HG02571 (cell line): ENCODE results near the gene ATP13A2.

ENCODE experiments used
- ATAC-seq: cut with Tn5 transposase; IDR thresholded peaks from one replicate; pipeline ENCODE4 v1.9.1; 2021; ENCODE audit warnings: mild to moderate bottlenecking, moderate library complexity; ENCODE audit not compliant: unreplicated experiment

The ATP13A2 gene

DNA sequence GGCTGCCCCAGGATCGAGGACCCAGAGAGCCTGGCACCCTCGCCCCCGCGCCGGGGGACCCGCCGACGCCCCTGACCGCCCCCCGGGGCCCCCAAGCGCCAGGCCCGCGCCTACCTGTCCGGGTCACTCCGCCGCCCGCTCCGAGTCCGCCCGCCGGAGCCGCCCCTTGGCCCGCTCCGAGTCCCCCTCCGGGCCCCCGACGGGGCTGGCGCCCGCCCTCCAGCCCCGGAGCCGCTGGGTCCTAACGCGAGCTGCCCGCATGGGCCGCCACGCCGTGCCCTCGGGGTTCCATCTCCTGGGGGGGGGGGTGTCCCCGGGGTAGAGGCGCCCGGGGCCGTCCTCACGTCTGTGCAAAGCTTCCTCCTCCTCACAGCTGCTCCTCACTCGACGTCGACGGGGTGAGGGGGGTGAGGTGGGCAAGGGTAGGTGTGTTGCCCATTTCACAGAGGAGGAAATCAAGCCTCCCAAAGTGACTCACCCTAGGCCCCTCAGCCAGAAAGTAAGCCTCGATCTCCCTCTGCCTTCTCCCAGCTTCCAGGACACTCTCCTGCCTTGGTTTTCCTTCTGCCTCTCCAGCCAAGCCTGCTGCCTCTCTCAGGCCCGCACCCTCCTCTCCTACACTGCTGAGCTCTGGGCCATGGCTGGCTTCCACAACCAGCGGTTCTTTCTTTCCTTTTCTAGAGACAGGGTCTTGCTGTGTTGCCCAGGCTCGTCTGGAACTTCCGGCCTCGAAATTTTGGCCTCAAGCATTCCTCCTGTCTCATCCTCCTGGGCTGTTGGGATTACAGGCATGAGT is 31.1 kb downstream of the ATP13A2 start, which contains the start of gene MFAP2:
TSS of gene MFAP2 (minus strand) at position 148 of the 796 bp plus-strand sequence. CDS start 2,347 bp downstream, outside the sequence.
- ATAC-seq: no peak

DNA sequence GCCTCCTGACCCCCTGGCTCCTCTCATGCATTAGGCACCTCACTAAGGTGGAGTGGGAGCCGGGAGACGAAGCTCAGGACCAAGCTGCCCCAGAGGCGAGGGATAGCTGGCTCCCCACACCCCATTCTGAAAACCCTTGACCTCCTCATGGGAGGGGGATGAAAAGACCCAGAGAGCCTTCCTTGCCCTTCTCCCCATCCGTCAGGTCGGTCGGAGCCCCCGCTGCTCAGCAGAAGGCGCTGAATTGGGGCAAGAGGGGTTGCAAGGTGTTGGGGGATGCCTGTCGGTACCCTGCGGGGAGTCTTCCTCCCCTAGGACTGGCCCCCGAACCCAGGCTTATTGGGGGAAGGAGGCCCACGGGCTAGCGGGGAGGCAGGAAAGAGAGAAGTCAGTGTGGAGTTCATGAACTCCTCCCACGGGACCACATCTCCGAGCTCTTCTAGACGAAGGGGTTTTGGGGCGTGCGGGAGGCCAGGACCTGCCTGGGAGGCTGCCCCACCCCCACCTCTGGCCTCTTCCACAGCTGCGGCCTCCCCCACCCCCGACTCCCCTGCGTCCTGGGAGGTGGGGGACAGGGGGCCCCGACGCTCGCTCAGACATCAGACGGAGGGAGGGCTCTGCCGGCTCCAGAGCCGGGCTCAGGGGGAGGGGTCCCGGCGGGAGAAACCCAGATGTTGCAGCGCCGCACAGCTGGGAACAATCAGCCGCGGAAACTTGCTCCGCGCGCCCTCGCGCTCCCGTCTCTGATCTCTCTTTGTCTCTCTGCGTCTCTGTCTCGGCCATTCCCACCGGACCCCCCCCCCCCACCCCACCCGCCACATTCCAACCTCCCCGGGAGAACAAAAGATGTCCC is 32.0 kb downstream of the ATP13A2 start:
- no peak for ATAC-seq

DNA sequence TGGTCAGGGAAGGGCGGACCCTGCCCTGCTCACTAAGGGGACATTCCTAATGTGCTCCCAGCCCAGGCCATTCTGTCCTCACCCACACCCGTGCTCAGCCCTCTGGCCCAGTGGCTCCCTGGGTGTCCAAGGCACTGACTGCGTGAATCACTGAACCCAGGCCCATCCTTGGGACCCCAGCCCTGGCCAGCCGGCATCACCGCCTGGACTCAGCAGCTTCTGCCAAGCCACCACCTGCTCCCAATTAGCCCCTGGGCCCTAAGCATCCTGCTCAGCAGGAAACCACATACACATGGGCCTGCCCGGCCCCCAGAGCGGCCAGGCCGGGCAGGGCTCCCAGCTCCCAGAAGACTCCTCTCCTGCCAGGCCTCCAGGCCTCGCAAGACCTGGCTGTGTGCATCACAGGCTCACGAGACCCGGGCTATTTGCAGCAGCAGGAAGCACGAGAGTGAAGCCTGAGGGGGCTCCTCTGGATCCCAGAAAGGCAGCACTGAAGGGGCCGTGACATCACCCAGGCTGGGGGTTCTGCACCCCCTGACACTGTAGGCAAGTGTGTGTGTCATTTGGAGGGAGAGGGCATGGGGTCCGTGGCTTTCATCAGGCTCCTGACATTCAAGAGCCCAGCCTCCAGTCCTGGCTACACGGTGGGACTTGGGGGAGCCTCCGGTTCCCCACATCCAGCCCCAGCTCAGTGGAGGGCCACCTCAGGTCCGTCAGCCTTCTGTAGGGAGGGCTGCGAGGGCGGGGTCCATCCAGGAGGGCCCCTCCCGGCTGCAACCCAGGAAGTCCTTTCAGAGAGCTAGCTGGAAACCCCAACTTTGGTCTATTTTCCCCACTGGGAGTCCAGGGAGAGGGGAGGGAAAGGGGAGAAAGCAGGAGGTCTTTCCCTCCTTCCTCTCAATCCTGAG is 32.9 kb downstream of the ATP13A2 start:
- no peak for ATAC-seq

DNA sequence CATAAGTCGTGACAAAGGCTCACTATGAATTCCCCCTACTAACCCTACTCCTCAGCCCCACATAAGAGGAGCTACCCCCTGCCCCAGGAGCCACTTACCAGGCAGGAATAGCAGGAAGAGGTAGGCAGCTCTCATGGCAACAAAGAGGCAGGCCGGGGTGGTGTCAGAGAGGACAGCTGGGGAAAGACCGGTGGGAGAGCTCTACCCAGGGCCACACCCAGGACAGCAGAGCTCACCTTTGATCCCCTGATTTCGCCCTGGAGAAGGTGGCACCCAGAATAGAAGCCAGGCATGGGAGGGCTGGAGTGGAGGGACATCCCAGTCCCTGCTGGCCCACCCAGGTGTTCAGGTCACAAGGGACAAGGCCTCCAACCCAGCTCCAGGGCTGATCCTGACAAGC is 33.6 kb downstream of the ATP13A2 start:
- no peak for ATAC-seq

DNA sequence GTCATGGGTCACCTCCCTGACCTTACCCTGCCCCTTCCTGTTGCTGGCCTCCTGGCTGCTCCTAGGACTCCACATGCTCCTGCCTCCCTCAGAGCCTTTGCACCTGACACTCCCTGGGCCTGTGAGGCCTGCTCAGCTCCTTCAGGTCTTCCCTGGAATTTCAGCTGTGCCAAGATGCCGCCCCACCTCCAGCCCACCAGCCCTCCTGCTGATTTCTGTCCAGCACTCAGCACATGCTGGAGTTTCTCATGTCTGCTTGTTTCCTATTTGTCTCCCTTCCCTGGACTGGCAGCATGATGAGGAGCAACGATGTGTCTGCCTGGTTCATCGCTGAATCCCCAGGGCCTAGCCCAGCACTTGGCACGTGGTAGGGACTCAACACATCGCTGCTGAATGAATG is 34.4 kb downstream of the ATP13A2 start:
- ATAC-seq: no peak

DNA sequence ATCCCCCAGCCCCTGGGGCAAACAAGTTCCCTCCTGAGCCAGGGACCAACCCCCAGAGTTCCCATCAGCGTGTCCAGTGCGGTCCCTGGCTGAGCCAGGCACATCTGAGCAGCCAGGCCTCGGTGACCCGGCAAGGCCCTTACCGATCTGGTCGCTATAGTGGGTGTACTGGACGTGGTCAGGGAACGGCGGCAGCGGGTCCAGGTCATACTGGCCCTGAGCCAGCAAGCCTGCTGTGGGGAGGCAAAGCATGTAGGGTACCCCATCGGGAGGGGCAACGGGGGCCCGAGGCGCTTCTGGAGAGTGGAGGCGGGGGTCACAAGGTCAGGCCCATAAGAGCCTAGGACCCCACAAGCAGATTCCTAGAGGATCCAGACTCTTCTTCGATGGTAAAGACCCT is 34.8 kb downstream of the ATP13A2 start:
- no peak for ATAC-seq

DNA sequence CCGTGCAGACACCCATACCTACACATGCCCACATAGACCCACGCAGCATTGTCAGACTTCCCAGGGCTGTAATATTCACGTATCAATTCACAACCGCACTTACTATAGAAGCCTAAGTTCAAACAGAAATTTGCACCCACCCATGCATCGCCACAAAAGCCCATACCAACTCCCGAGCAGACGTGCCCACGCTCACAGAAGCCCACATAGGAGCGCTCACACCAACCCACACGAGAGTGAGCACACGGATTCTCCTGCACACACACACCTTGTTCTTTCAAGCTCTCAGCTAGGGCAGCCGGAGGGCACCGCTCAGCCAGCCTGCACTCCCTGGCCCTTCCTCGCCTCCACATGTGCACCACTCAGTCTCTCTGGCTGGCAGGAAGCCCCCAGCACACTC is 35.9 kb downstream of the ATP13A2 start:
- ATAC-seq: no peak

DNA sequence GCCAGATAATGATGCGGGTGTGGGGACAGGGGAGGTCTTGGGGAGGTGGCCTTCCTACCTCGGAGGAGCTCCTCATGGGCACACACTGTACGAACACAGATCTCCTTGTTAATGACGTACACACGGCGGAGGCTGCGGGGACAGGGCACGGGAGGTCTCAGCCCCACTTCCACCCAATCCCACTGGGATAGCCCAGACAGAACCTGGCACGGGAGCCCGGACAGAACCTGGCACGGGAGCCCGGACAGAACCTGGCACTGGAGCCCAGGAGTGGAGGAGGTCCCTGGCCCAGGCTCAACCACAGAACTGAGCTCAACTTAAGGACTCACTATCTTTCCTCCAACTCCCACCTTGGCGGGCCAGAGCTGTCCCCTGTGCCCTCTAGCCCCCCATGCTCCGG is 36.5 kb downstream of the ATP13A2 start:
- no peak for ATAC-seq

DNA sequence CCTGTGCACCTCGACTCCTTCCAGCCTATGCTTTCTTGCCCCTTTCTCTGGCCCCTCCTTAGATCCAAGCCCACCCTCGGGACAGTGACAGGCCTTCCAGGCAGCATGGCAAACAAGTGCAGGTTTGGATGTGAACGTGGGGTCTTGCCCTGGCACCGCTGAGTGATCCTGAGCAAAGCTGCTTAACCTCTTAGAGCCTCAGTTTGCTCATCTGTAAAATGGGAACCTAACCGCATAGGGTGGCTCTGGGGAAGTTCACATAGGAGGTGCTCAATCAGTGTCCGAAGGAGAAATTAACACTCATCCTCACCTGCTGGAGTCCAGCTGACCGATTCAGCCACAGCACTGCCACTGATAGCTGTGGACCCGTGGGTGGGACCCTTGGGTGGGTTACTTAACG is 38.5 kb downstream of the ATP13A2 start:
- no peak for ATAC-seq

DNA sequence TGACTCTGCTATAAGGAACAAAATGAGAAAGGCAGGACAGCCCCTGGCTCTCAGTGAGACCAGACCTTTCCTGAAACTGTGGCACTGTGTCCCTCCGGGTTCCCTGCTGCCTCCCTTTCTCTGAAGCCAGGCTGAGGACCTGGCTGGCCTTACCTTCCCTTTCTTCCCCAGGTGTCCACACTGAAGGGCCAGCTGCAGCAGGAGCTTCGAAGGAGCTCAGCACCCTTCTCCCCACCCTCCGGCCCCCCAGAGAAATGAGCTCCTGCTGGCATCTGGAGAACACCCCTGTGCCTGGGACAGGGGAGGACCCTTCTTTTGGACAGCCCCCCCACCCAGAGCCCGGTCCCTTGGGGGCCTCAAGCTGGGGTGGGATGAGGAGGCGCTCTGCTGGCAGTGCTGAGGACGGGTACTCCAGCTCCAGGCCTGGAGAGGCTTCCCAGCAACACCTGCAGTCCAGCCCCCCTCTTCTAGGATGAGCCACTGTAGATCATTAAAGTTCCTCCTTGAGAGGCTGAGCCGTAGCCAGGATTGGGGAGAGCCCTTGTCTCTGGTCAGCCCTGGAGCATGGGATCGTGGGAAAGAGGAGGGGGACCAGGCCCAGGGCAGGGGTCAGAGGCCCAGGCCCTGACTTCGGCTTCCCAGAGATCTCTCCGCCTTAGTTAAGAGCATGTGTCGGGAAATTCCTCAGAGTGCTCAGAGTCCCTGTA is 39.4 kb downstream of the ATP13A2 start:
- no peak for ATAC-seq

DNA sequence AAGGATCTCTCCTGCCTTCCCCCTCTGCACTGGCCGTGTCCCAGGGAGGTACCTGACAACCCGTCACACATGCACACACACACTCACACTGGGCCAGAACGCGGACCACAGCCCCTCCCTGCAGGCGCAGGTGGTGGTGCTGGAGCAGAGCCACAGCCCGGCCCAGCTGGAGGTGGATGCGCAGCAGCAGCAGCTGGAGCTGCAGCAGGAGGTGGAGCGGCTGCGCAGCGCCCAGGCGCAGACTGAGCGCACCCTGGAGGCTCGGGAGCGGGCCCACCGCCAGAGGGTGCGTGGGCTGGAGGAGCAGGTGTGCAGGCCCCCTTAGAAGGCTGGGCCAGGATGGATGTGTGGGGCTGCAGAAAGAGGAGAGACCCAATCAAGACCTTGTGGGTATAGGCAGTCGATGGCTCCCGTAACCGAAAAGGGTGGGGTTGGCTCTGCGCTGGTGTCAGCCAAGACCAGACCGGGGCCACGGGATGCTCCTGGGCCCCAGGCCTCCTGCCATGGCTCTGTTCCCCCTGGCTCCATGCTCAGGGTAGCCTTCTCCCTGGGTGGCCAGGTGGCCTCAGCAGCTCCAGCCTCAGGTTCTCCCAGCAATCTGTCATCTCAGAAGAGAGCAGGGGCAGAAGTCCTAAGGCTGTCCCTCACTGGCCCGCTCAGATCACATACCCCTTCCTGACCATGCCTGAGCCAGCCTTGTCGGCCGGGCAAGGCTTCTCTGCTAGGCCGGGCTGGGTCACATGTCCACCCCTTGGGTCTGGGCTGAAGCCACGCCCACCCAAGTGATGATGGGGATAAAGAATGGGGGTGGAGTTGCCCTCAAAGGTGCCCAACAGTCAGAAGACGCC is 40.2 kb downstream of the ATP13A2 start:
- no peak for ATAC-seq

DNA sequence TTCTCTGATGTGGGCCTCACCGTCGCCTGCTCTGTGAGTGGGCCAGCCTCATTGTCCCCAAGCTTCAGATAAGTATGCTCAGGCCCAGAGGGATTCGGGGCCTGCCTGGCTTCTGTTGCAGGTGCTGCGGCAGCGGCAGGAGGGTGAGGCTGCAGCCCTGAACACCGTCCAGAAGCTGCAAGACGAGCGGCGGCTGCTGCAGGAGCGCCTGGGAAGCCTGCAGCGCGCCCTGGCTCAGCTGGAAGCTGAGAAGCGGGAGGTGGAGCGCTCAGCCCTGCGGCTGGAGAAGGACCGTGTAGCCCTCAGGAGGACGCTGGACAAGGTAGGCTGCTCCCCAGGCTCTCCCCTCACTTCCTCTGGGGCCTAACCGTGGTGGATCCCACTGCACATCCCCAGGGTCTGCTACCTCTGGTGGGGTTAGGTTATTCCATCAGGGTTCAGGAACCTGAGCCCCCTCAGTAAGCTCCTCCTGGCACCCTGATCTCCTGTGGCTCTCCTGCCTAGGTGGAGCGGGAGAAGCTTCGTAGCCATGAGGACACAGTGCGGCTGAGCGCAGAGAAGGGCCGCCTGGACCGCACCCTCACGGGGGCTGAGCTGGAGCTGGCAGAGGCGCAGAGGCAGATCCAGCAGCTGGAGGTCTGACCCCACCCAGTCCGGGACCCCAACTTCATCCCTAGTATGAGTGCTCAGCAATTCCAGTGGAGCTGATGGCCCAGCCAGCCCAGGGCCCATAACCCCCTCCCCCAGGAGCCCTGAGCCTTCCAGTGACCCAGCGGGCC is 41.4 kb downstream of the ATP13A2 start:
- ATAC-seq: no peak

DNA sequence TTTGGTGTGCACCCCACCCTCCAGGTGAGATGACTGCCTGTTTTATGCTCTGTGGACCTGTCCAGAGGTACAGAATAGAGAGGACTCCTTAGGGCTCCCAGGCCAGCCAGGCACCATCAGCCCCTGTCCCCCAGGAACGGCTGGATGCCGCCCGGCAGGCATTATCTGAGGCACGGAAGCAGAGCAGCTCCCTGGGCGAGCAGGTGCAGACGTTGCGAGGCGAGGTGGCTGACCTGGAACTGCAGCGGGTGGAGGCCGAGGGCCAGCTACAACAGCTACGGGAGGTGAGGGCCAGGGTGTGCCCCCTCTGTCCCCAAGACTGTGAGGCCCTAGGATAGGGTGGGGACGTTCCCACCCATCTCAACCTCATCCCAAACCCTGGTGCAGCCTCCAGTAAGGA is 42.1 kb downstream of the ATP13A2 start:
- no peak for ATAC-seq

DNA sequence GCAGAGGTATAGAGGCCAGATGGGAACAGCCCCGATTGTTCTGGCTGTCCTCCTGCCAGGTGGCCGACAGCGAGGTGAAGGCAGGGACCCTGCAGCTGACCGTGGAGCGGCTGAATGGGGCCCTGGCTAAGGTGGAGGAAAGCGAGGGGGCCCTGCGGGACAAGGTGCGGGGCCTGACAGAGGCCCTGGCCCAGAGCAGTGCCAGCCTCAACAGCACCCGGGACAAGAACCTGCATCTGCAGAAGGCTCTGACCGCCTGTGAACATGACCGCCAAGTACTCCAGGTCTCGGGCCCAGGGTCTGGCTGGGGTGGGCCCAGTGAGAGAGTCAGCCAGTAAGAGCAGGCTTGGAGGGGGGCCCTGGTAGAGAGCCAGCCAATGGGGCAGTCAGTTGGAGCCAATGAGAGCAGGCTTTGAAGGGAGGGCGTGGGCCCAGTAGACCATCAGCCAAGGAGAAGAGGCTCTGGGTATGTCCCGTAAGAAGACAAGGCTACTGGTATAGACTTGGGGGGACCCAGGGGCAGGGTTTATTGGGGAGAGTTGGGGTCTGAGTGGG is 42.6 kb downstream of the ATP13A2 start:
- no peak for ATAC-seq

DNA sequence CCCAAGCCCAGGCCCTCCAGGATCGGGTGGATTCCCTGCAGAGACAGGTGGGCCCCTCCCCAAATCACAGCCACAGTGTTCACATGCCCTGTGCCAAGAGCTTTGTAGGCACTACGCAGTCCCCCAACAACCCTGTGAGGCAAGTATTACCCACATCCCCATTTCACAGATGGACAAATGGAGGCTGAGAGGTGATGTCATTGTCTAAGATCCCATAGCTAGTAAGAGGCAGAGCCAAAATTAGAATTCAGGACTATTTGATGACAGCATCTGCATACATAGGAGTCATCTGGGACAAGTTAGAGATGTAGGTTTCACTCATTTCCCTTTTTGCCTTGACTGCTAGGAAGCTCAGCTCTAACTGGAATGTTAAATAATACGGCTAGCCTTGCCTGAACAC is 43.4 kb downstream of the ATP13A2 start:
- ATAC-seq: no peak

DNA sequence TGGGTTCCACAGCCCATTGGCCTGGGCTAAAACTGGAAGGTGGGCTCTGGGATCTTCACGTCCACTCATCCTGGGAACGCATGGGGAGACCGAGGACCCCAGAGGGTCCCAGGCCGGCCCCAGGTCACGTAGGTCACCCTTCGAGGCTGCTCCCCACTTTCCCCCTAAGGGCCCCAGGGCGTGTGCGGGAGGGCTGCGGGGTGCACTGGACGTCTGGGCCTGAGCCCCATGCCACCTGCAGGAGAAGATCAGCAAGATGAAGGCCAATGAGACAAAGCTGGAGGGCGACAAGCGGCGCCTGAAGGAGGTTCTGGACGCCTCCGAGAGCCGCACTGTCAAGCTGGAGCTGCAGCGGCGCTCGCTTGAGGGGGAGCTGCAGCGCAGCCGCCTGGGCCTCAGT is 43.8 kb downstream of the ATP13A2 start:
- no peak for ATAC-seq

DNA sequence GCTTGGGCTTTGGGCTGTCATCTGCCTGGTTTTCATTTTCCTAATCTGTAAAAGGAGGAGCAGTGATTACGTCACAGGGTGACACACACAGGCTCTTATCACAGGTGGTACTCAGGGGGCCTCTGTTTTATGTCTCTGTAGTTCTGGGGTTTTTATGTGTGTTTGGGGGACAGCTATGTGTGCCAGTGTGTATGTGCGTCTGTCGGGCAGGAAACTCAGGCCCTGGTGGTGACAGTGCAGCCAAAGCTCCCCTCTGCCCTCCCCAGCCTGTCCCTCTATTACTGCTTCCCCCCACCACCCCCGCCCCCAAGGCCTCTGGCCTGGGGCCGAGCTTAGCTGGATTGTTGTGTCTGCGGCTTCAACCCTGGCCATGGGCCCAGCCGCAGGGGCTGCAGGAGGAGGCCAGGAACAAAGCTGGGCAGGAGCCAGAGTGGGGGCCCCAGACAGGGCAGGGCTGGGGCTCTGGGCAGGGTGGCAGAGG is 44.6 kb downstream of the ATP13A2 start:
- no peak for ATAC-seq

DNA sequence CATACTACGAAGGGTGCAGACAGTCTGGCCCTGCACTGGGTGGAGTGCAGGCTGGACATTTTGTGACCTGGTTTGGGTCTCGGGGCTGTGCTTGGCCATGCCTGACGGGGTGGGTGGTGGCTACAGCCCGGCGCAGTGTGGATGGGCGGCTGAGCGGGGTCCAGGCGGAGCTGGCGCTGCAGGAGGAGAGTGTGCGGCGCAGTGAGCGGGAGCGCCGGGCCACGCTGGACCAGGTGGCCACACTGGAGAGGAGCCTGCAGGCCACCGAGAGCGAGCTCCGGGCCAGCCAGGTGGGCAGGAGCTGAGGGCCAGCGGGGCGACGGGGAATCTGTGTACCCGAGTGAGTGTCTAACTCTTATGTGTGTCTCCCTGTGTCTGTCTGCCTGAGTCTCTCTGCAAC is 45.4 kb downstream of the ATP13A2 start:
- ATAC-seq: no peak
